ENCODE results near the gene DRD2. TPM values are rescaled to one million over a fixed set of nuclear protein-coding genes. Genes with fewer than 3 reads are reported as not detected.

DRD2 gene
- total RNA-seq, 1 experiment from 2014 or later = 0.44 TPM

DNA sequence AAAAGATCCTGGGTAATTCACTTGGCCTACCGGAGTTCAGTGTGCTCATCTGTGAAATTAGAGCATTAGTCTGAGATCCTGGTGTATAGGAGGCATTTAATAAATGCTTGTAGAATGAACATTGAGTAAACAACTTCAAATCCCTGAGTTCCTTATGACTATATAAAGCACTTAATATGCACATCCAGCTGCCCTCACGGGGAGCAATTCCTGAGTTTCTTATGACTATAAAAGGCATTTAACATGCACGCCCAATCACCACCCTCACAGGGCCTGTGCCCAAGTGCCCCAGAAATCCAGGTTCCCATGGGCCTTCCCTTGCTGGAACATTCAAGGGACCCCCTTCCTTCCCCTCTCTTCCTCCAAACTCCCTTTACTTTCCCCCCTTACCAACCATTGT lies 13.6 kb downstream of the DRD2 start:
- H3K9me3 Mint-ChIP-seq = no peaks in the 10 kb centered on the region
- no peak overlapping the region for H3K27ac Mint-ChIP-seq

More for the DNA sequence above, 13.6 kb downstream of the DRD2 start:
- no peak overlapping the region for H2BK120ac ChIP-seq (ENCODE audit: low read depth, low read length, poor library complexity, severe bottlenecking)
- no peak overlapping the region for H4K91ac ChIP-seq (ENCODE audit: insufficient read length, low read depth, low read length)
- H2BK5ac ChIP-seq (ENCODE audit: insufficient read length, low read length) = no peak overlapping the region
- H3K4me1 ChIP-seq (ENCODE audit: insufficient read depth, low read length) = 0 out of 2 replicates have a peak, but pooled peaks cover 2% of the 10 kb centered on the region
- no peak overlapping the region for H3K4me2 ChIP-seq (ENCODE audit: insufficient read depth, insufficient read length, low read length)
- H2AK5ac ChIP-seq (ENCODE audit: insufficient read length, low read length) = no peak overlapping the region
- no peaks in the 10 kb centered on the region for H3K23me2 ChIP-seq (ENCODE audit: insufficient read length, low read depth, low read length, poor library complexity, severe bottlenecking)
- no peaks in the 10 kb centered on the region for H4K20me1 ChIP-seq (ENCODE audit: control insufficient read depth, insufficient read depth, insufficient read length)
- H3K4ac ChIP-seq (ENCODE audit: low read depth, low read length) = no peak overlapping the region
- H3K14ac ChIP-seq (ENCODE audit: insufficient read depth, low read length) = no peak overlapping the region; the same call in 1 of the 2 replicates
- H3K27ac ChIP-seq (ENCODE audit: insufficient read length, low read depth, low read length) = no peak overlapping the region
- Mint-ChIP-seq H3K4me3 (no peak overlapping the region), H3K27me3 (ENCODE audit: low read depth) (peaks cover 20% of the 10 kb centered on the region), H3K4me1 (peaks cover 15 to 21% of the 10 kb centered on the region in 2 experiments), H3K36me3 (ENCODE audit: insufficient read depth in 1 of 3, low read depth in 3 of 3) (no peaks in the 10 kb centered on the region)
- H3K56ac ChIP-seq (ENCODE audit: insufficient read length, low read depth, low read length) = no peak overlapping the region
- H4K5ac ChIP-seq (ENCODE audit: insufficient read length, low read depth, low read length) = no peak overlapping the region
- no peaks in the 10 kb centered on the region for H3K9me3 ChIP-seq (ENCODE audit: control insufficient read depth, low read depth, low read length)
- H3K9ac ChIP-seq (ENCODE audit: extremely low read depth, insufficient read length, low read length) = no peak overlapping the region
- DNase-seq = no peak
- no CpG with 5 or more reads among the region's 3 CpGs for WGBS (ENCODE audit: extremely low coverage, insufficient read length, low lambda C conversion rate)
- H2BK15ac ChIP-seq (ENCODE audit: low read depth, low read length) = no peak overlapping the region
- no peaks in the 10 kb centered on the region for H3K27me3 ChIP-seq (ENCODE audit: insufficient read depth, low read length)
- H3K79me1 ChIP-seq (ENCODE audit: insufficient read depth, low read depth, low read length, poor library complexity, severe bottlenecking) = no peaks in the 10 kb centered on the region
- H3K23ac ChIP-seq (ENCODE audit: insufficient read length, low read depth, low read length) = no peak overlapping the region
- no peak overlapping the region for H4K8ac ChIP-seq (replicated peaks; ENCODE audit: insufficient read length, low read depth, low read length)
- H3T11ph ChIP-seq (ENCODE audit: low read length) = no peak overlapping the region
- no peak overlapping the region for H2BK12ac ChIP-seq (ENCODE audit: insufficient read length, low read depth, low read length)
- H3K18ac ChIP-seq (ENCODE audit: insufficient read length, low read depth, low read length) = no peak overlapping the region
- H2AFZ ChIP-seq (ENCODE audit: low read length) = no peak overlapping the region
- no peaks in the 10 kb centered on the region for H3K79me2 ChIP-seq (ENCODE audit: insufficient read depth, low read length)
- TF ChIP-seq, protein P1, sequence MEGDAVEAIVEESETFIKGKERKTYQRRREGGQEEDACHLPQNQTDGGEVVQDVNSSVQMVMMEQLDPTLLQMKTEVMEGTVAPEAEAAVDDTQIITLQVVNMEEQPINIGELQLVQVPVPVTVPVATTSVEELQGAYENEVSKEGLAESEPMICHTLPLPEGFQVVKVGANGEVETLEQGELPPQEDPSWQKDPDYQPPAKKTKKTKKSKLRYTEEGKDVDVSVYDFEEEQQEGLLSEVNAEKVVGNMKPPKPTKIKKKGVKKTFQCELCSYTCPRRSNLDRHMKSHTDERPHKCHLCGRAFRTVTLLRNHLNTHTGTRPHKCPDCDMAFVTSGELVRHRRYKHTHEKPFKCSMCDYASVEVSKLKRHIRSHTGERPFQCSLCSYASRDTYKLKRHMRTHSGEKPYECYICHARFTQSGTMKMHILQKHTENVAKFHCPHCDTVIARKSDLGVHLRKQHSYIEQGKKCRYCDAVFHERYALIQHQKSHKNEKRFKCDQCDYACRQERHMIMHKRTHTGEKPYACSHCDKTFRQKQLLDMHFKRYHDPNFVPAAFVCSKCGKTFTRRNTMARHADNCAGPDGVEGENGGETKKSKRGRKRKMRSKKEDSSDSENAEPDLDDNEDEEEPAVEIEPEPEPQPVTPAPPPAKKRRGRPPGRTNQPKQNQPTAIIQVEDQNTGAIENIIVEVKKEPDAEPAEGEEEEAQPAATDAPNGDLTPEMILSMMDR (conservative IDR thresholded peaks at IDR 0.05) = no peak
- H2BK20ac ChIP-seq (ENCODE audit: low read depth, low read length, poor library complexity, severe bottlenecking) = no peak overlapping the region

Measured in H9 (cell line).